GM19193 (cell line): ENCODE data around the gene ATP8A1.
A peak's percentile ranks its signal among the peaks of the same experiment; 100 is the strongest.

ENCODE experiments used
- POLR2A ChIP-seq: IDR thresholded peaks from 4 replicates; pipeline ENCODE4 v1.6.1; 2011; ENCODE audit not compliant: insufficient read depth, insufficient read length; ENCODE audit errors: extremely low read depth

ATP8A1 gene

DNA sequence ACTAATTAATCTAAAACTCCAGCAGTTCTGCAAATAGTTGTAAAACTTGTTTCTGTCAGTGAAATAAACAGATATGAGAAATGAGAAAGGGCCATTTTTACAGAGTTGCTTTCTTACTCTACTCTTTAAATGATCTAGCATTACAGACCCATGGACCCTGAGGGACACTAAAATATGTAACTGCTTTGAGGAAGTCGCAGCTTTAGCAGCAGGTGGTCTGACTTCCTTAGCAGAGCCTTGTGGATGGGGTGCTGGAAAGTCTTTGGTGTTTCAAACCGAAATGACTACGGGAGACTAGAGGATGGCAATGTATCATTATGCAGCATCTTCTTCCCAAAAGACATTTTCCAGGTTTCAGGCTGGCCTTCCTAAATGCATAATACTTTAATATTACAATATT is 240.9 kb downstream of the ATP8A1 start:
- no peak for TF ChIP-seq POLR2A

DNA sequence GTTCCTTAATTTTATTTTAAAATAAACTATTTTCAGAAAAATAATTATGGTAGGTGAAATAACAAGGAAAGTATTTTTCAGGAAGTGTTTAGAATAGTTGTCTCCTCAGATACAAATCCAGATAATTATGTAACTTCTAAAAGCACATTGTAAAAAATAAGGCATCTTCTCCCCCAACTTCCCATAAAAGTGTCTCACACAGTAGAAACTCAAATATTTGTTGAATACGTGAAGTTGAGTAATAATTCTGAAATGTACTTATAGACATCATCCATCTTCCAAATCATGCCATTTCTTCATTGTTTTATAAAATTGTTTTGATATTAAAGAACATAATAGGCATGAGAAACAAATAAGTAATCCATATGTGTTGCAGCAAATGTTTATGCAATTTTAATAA is 241.6 kb downstream of the ATP8A1 start:
- no peak for TF ChIP-seq POLR2A

DNA sequence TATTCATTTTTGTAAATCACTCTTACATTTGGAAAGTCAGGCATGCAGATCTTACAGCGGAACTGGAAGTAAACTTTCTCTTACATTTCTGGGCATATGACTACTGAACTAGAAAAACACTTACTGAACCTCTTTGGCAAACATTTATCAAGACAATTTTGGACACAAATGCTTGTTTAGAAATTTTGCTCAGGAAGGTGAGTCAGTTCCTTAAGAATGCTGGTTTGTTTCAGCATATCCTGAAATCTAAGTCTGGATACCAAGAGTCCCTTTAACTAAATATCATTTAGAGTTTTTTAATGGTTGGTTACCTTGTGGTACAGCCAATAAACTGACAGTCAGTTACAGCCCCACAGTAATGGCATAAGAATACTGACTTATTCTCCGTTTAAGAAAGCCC is 244.7 kb downstream of the ATP8A1 start:
- no peak for TF ChIP-seq POLR2A

DNA sequence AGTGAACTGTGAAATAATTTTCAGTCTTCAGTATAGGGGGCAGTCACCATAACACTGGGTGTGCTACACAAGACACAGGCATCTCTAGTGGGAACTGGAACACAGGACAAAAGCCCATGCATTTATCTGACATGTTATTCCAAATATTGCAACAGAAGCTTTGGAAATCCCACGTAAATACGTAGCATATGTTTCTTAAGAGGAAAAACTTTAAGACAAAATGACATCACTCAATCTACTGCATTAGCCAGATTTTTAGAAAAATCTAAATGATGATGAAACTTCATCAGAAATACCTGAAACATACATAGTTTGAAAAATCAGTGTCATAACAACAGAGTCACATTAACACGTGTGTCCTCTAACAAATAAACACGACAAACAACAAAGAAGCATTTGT is 245.1 kb downstream of the ATP8A1 start:
- TF ChIP-seq POLR2A, result no peak

DNA sequence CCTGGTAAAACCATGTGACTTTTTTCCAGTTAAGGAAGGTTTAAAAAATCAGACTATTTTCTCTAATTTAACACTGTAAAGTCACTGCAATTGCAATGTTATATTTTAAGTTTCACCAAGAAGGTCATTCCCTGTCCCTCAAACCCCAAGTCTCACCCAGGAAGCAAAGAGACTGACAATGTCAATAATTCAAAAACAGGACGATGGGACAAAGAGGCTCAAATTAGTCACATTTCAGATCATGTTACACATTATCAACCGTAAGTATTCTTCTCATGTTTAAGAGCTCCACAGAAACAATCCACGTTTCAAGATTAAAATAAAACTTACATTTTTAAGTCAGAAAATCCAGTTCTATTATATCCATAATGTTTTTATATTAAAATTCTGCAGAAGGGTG is 246.5 kb downstream of the ATP8A1 start:
- TF ChIP-seq POLR2A, result no peak

DNA sequence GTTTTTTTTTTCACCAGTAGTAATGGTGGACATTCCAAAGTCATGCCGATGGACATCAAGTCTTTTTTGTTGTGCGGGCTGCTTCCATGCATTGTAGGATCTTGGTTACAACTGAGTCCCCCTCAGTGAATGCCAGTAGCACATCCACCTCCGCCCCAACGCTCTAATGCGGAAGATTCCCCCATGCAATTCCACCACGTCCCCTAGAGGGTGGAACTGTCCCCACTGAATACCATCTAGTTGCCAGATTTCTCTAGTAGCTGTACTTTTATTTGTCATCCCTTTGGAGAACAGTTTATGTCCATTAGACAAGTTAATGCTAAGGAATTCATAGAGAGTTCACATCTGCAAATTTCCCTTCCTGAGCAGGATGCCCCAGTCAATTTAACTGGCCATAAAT is 252.9 kb downstream of the ATP8A1 start:
- no peak for TF ChIP-seq POLR2A

DNA sequence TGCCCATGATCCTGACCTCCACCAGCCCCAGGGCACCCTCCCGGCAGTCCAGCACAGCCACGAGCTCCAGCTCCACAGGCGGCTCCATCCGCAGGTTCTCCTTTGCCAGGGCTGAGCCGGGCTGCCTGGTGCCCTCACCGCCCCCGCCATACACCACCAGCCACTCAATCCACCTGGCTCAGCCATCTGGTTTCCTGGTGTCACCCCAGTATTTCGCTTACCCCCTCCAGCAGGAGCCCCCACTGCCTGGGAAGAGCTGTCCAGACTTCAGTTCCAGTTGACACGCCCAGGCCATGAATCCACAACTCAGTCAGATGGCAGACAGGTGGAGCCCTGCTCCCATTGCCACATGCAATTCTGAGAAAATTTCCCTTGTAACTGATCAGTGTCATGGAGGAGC is 255.7 kb downstream of the ATP8A1 start:
- TF ChIP-seq POLR2A, result no peak

DNA sequence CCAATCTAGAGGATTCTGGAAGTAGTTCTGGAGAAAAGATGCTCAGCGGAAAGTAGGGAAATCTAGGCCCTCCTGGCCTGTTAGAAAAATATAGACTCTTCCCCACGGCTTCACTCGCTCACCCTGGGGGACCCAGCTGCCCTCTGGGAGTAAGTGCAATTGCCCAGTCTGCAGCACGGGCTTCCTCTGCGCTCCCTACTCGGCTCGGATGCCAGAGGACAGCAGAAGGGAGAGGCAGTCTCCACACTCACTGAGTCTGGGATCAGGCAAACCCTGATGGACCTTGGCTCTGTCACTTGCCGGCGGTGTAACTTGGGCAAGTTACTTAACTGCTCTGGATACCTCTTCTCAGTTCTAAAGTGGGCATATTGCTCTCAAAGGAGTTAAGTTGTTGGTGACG is 257.5 kb downstream of the ATP8A1 start:
- TF ChIP-seq POLR2A, result no peak

DNA sequence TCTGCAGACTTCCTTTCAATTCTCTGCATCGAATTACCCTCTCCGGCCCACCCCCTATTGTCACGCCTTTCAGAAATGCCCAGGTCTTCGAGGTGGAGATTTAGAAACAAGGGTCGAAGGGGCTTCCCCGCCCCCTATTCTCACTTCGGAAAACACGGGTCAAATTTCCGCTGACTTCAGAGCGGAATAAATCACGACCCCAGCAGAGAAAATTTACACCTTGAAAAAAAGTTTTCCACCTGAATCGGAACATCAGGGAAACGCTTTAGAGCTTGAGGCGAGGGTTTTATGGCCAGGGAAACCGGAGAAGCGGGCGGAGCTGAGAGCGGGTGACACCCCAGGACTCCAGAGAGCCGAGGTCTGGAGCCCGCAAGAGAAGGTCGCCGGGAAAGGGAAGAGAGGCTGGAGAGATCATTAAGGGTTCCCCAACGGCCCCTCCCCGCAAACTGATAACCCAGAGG is 258.0 kb downstream of the ATP8A1 start:
- no peak for TF ChIP-seq POLR2A

DNA sequence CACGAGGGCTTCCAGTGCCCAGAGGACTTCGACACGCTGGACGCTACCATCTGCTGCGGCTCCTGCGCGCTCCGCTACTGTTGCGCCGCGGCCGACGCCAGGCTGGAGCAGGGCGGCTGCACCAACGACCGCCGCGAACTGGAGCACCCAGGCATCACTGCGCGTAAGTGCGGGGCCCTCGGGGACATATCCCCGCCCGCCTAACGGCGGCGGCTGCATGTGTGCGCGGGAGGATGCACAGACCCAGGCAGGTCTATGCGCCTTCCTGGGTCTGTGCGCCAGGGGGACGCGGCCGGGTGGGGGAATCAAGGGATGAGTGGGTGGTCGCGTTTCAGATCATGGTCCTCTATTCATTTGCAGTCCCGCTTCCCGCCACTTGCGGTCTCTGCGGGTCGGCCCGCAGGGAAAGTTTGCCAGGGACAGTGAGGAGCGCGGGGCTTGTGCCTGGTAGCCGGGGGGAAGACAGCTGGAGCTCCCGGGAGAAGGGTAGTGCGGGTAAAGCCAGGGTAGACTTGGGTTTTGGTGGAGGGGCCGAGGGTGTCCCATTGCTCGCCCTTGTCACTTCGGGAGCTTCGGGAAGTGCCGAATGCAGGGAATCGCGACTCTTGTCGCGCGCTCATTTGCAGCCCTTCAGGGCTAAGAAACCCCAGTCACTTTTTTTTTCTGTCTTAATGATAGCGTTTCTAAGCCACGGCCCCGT is 258.6 kb downstream of the ATP8A1 start:
- TF ChIP-seq POLR2A, result no peak

DNA sequence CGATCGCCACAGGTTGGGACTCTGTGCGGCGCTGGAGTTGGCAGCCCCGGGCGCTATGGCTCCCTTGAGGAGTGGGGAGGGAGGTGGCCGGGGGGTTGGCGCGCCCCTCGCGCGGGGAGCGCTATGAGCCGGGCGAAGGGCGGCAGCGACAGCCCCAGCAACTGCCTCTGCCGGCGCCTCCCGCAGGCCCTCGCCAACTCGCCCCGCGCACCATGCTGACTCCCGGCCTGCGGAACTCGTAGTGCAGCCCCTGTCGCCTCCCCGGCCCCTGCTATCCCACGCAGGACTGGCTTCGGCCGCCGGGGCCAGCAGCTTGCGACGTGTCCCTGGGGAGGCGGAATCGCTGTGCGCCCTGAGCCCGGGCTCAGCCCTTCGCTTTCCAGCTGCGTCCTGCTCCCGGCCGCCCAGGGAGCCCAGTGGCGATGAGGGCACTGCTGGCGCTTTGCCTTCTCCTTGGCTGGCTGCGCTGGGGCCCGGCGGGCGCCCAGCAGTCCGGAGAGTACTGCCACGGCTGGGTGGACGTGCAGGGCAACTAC is 259.2 kb downstream of the ATP8A1 start:
- peak; percentile 1 for TF ChIP-seq POLR2A

DNA sequence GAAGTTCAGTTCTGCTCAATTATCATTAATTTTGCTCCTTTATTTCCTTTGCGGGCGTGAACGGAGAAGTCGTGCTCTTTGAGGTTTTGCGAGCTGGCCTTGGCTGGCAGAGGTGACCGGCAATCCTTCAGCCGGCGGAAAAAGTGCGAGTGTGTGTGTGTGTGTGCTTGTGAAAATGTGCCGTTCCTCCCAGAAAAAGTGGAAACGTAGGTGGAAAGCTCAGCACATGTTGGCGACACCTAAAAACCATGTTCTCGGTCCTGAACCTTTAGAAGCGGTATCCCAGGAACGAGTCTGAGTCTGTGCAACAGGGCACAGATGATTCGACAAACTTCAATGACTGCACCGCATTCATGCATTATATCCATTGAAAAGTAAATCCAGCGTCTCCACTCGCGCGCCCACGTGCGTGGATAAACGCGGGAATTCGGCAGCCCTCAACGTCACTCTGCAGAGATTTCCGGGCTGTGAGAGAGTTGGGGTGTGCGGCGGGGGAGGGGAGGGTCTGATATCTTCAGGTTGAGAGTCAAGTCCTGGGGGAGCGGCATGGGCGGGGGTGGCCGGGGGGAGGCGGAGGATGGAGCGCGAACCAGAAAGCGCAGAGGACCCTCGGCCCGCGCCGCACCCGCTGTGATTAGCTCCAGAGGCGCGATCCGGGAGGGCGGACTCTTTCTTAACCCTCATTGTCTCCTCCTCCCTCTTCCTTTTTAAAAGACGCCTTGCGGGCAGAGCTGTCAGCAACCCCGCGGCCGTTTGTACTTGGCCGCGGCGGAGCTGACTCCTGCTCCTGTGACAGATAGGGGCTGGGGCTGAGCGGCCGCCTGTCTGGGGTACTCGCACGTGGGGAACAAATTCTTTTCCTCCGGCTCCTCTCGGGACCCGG is 259.9 kb downstream of the ATP8A1 start, which contains the start of gene SHISA3:
SHISA3 (plus strand) TSS at position 737 of the 883 bp plus-strand sequence. CDS start 569 bp downstream, outside the sequence.
- peak; percentile 30 for TF ChIP-seq POLR2A

DNA sequence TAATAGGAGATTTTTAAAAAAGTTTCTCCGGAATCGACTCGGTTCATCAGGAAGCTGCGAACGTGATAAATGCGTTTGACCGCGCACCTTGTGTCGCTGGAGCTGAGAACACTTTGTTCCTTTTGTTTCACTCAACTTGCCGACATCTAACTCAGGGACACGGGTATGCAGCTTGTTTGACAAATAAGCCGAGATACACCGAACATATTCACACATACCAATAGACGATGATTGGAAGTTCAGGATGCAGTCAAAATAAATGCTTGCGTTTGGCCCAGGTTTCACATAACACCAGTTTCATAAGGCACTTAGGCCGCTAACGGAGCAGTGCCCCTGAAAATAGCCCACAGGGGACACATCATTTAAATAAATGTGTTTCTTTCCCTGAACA is 260.5 kb downstream of the ATP8A1 start:
- no peak for TF ChIP-seq POLR2A

DNA sequence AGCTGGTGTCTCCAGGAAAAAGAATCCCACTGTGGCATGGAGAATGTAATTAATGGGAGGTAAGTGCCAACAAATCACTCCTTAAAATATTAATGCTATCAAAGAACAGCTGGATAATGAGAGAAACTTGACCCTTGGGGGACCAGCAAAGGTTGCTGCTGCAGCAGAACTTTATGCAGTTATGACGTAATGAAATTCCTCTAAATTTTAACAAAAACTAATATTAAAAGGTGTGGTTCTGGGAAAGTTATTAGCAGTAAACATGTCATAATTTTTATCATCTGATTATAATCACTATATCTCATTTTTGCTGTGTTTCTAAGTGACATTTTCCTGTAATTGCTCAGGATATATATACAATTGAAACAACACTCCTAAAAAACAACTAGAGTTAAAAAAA is 261.3 kb downstream of the ATP8A1 start:
- no peak for TF ChIP-seq POLR2A

DNA sequence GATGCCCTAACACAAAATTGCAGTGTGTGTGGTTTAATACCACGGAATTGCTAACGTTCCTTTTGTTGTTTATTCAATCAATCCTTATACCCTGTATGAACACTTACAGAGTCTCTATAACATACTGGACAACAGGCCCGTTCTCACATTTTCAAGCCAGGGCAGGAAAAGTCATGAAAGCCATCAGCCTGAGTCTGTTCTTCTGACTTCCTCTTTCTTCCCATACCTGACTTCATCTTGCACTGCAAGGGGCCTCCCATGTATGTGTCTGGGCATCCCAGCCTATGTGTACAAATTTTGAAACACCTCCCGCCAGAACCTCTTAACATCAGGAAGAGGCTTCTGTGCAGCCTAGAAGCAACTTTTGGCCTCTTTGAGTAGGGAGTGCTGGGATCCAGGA is 264.5 kb downstream of the ATP8A1 start:
- TF ChIP-seq POLR2A, result no peak

DNA sequence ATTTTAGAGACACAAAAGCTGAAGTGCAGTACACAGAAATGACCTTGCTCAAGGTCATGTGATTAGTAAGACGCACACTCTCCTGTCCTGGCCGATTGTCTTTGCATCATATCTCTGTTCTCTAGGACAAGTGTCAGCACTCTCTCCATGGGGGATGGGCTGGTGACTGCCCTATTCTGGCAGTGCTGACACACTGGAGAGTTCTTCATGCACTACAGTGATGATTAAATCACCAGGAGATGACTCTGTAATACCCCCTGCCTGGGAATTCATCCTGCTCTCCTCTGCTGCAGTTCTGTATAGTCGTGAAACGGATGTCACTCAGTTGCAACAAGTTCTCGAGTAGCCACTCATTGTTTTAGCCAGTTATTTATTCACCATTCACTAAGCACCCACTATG is 264.9 kb downstream of the ATP8A1 start:
- TF ChIP-seq POLR2A, result no peak

DNA sequence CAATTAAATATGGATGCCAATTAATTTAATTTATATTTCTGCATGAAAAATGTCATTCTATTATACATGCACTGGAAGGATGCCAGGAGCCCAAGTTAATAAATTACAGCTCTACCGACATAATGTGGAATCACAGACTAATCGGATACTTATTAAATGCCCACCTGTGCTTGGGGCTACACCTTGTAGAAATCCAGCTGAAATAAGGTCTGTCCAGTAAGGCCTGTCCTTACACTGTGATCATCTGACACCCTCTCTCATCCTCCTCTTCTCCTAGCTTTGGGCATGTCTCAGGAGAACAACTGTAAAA is 265.6 kb downstream of the ATP8A1 start:
- TF ChIP-seq POLR2A, result no peak
